ENCODE results near the gene SLC10A3.

SLC10A3 gene

GRCh38 chrX:154460326-154460725, 30.1 kb downstream of the SLC10A3 start:
- DNase-seq: no peak

DNA sequence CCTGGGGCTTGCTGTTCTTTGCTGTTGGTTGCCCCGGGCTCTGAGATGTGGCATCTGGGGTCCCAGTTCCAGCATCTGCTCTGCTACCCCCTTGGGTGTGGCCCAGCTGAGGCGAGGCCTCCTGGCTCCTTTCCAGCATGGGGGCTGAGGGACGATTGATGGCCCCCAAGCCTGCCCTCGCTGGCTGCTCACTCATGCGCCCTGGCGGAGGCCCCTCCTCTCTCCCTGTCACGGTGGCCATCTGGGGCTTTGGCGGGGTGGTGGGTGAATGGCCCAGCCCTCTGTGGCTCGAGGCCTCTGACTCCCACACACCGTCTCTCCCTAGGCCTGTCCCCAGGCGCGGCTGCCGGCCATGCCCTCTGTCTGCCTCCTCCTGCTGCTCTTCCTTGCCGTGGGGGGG, 30.6 kb downstream of the SLC10A3 start:
- no peak for DNase-seq

- no peak for DNase-seq
Measured at GRCh38 chrX:154458954-154459778, 31.3 kb downstream of the SLC10A3 start.

DNA sequence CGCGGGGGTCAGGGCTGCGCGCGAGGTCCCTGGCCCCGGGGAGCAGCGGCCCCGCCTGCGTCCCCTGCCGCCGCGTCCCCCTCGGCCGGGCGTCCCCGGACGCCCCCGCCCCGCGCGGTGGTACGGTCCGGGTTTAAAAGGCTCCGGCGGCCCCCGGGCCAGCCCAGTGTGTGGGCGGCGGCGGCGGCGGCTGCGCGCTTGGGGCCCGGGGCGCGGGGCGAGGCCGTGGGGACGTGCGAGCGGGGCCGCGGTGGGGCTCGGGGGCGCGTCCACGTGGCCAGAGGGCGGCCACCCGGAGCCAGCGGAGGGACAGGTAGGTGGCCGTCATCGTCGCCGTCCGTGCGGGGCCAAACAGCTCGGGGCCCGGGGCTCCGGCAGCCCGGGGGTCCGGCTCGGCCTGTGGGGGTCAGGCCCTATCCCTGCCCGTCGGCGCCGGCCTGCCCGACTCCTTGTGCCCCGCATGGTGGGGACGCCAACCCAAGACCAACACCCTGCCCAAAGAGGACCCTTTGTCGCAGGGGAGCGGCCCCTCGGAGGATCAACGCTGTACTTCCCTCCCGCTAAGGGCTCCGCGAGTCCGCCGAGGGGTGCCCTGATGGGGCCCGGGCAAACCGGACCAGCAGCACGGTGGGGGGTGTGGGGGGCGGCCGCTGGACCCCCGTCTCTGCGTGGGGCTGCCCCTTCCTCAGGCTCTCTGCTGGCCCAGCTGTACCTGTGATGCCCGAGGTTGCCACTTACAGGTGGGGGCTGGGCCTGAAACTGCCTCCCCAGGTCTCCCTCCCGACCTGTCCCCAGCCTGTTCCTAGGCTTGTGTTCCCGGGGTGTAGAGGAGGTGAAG, 32.1 kb downstream of the SLC10A3 start, which contains the start of gene PLXNA3:
TSS of gene PLXNA3 (plus strand) at position 166 of the 838 bp plus-strand sequence. CDS start 1,903 bp downstream, outside the sequence.
- peak in 1 of 2 donors; percentile 31 for DNase-seq

DNA sequence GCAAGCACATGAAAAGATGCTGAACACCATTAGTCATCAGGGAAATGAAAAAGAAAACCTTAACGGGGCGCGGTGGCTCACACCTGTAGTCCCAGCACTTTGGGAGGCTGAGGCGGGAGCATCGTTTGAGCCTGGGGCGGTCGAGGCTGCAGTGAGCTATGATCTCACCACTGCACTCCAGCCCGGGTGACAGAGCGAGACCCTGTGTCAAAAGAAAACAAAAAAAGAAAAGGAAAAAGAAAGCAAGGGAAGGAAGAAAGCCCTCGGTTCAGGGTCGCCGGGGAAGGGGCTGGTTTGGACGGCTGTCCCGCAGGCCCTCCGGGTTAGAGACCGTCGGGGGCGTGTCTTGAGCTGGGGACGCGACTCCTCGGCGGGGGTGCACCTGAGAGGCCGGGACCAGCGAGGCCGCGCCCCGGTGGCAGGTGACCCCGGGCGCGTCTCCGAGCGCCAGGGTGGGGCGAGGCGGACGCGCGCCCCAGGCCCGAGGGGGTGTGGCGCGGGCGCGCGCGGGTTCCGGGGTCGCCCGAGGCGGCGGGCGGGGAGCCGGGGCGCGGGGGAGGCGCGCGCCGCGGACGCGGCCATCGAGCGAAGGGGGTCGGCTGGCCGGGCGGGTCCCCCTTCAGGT, 32.8 kb downstream of the SLC10A3 start:
- peak; percentile 8 to 12 for DNase-seq

- no peak for DNase-seq
Measured at GRCh38 chrX:154452823-154453222, 37.6 kb downstream of the SLC10A3 start.

GRCh38 chrX:154450312-154450711, 40.1 kb downstream of the SLC10A3 start:
- DNase-seq: no peak

- no peak for DNase-seq
Measured at GRCh38 chrX:154449618-154450017, 40.8 kb downstream of the SLC10A3 start.

DNA sequence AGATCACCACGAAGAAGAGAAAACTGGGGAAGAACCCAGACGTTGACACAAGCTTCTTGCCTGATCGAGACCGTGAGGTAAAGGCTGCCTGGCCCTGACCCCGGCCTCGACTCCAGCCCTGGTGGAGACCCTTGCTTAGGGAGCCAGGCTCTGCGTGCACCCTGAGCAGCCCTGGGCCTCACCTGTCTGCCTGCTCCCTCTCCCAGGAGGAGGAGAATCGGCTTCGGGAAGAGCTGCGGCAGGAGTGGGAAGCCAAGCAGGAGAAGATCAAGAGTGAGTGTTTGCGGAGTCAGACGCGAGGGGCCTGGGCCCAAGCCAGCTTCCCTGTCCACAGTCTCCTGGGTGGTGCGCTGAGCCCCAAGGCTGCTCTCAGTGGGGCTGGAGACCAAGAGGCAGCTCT, 41.9 kb downstream of the SLC10A3 start:
- no peak for DNase-seq

GRCh38 chrX:154446430-154446829, 44.0 kb downstream of the SLC10A3 start:
- DNase-seq: no peak

- DNase-seq: no peak
Measured at GRCh38 chrX:154445776-154446175, 44.7 kb downstream of the SLC10A3 start.

DNA sequence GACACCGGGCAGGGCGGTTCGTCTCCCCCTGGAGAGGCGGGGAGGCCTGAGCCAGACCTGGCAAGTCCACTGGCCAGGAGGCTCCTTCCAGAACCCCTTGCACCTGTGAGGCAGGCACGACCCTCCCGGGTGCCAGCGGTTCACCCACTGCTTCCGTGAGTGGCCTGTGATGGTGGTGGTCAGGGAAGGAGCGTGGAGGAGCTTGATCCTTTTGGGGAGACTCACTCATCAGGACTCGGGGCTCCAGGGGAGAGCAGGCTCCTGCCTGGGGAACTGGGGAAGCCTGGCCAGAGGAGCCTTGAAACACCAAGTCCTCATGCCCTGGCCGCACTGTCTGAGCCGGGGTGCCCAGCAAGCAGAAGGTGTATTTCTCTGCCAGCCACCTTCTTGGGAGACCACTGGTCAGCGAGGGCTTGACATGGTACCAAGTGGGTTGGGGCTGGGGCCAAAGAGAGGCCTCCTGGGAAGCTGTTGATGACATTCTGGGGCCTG, 45.6 kb downstream of the SLC10A3 start:
- no peak for DNase-seq

GRCh38 chrX:154443992-154444754, 46.3 kb downstream of the SLC10A3 start, which contains the start of gene FAM50A:
Gene FAM50A (plus strand): TSS chrX:154444141. CDS start chrX:154444236, 95 bp downstream.
- peak; percentile 56 to 60 for DNase-seq

GRCh38 chrX:154443479-154443910, 46.9 kb downstream of the SLC10A3 start:
- DNase-seq: no peak

GRCh38 chrX:154441984-154442707, 48.3 kb downstream of the SLC10A3 start:
- DNase-seq: no peak

GRCh38 chrX:154441564-154441963, 48.9 kb downstream of the SLC10A3 start:
- no peak for DNase-seq

DNA sequence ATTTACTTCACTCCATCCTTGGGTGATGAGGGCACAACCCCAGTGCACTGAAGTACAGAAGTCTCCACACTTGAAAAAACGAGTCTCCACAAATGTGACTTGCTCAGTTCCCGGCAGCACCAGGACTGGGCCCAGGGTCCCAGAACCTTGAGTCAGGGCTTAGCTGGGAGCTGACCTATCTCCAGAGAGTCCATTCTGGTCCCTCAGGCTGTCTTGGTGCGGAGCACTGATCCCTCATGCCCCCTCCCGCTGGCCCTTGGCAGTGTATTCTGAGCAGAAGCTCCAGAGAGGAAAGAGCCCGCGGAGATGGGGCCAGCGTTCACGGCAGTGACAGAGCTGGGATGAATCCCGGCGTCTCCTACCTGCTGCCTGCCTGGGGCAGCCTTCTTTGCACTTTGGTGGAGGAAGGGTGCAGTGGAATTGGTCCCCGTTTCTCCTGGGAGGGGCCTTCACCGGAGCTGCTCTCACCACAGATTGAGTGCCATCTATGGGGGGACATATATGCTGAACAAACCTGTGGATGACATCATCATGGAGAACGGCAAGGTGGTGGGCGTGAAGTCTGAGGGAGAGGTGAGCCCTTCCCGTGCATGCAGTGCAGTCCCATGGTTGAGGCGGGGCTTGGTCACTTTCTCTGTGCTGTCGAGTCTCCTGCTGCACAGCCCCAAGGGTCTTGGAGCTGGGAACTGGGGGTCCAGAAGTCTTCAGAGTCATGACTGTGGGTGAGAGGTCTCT, 49.6 kb downstream of the SLC10A3 start:
- no peak for DNase-seq

GRCh38 chrX:154439841-154440240, 50.6 kb downstream of the SLC10A3 start:
- no peak for DNase-seq

- no peak for DNase-seq
Measured at GRCh38 chrX:154437971-154438893, 52.2 kb downstream of the SLC10A3 start.

Measured in inflammatory macrophage treated with lipopolysaccharide for 1 hour (primary cell).